ENCODE data around the gene CLTC.

Gene CLTC

DNA sequence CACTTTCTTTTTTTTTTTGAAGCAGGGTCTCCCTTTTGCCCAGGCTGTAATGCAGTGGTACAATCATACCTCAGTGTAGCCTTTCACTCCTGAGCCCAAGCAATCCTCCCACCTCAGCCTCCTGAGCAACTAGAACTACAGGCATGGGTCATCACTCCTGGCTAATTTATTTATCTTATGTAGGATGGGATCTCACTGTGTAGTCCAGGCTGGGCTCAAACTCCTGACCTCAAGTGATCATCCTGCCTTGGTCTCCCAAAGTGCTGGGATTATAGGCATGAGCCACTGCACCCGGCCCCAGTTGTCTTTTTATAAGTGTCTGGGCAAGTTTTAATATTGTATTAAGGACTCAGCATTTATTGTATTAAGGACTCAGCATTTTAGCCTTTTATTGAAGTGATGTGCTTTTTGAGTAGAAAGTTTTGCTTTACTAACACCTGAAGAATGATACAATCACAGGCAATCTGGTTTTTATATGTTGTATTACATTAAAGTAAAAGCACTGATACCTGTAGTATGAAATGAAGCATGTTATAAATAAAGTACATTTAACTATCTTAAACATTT lies 110.7 kb downstream of the CLTC start:
- DNase-seq = no peak

DNA sequence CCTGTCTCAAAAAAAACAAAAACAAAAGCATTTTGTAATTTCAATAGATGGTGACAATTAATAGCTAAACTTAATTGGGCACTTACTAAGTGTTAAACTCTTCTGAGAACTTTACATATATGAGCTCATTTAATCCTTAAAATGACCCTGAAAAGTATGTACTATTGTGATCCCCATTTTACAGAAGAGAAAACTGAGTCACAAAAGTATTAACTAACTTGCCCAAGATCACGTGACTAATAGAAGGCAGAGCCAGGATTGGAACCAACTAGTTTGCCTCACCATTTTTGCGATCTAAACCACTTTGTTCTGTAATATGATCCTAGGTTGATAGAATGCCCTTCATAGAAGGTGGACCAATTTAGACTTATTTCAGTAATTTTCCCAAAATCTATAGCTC lies 114.0 kb downstream of the CLTC start:
- DNase-seq = no peak

DNA sequence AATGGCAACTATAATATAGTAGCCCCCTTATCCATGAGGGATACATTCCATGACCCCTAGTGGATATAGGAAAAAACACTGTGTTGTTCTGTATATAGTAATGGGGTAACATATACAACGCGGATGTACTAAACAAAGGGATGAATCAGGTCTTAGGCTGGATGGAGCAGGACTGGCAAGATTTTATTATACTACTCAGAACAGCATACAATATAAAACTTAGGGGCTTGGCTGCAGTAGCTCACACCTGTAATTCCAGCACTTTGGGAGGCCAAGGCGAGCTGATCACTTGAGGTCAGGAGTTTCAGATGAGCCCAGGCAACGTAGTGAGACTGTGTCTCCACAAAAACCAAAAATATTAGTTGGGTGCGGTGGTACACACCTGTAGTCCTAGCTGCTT lies 114.5 kb downstream of the CLTC start:
- DNase-seq = no peak

DNA sequence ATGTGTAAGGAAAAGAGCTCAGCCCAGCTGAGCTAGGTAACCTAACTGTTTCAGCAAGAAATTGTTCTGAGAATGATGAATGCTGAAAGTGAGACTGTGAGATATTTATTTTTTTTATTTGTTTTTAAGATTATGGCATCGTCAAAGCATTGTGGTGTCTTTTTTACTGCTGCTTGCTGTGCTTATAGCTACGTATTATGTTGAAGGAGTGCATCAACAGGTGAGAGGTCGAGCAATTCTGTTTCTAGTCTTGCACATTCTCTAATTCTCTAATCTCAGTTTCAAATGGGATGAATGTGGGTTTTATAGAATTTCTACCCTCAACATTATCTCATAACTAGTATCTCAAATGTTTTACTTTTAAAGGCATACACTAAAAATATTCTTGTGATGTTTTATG lies 117.6 kb downstream of the CLTC start:
- DNase-seq = no peak

DNA sequence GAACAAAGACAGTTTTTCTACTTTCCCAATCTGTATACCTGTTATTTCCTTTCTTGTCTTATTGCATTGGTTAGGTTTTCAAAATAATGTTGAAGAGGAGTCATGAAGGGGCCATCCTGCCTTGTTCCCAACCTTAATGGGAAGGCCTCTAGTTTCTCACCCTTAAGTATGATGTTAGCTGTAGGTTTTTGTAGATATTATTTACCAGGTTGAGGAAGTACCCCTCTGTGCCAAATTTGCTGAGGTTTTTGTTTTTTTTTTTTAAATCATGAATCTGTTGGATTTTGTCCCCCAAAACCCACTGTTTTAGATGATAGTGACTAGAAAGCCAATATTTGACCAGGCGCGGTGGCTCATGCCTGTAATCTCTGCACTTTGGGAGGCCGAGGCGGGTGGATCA lies 124.1 kb downstream of the CLTC start:
- DNase-seq = no peak

DNA sequence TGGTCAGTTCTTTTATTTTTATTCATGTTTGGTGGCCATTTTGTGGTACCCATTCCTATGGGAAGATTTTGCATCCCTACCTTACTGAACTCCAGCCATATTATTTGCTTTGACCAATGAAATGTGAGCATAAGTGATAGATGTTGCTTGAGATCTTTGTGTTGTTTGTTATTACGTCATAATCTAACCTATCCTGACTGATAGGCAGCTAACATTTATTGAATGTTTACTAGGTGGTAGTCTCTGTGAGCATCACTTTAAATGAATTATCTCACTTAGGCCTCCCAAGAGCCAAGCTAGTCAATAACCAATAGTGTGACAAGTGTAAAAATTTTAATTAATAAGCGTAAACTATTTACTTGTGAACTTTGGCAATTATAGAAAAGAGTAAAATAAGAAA lies 125.3 kb downstream of the CLTC start:
- DNase-seq = no peak

All from NCI-H1048 (cell line).